ENCODE results near the gene FOXP1.
A peak's percentile ranks its signal among the peaks of the same experiment; 100 is the strongest.
"Not testable (repeated sequence)": the region's sequence is repeated elsewhere in the genome, so short reads cannot be mapped to it uniquely, and the experiment has no call there.

Gene FOXP1

GRCh38 chr3:70982700-70983140, 600.8 kb downstream of the FOXP1 start:
- no peak for FAIRE-seq

- peak; percentile 98 for FAIRE-seq
Measured at GRCh38 chr3:70982284-70982683, 601.2 kb downstream of the FOXP1 start.

GRCh38 chr3:70981231-70981880, 602.2 kb downstream of the FOXP1 start:
- no peak for FAIRE-seq

GRCh38 chr3:70980646-70981170, 602.8 kb downstream of the FOXP1 start:
- no peak for FAIRE-seq

- FAIRE-seq = no peak
Measured at GRCh38 chr3:70979983-70980645, 603.4 kb downstream of the FOXP1 start.

- no peak for FAIRE-seq
Measured at GRCh38 chr3:70977712-70978111, 605.8 kb downstream of the FOXP1 start.

GRCh38 chr3:70975981-70976380, 607.5 kb downstream of the FOXP1 start:
- not testable (repeated sequence) for FAIRE-seq

GRCh38 chr3:70974747-70975146, 608.8 kb downstream of the FOXP1 start:
- no peak for FAIRE-seq

- no peak for FAIRE-seq
Measured at GRCh38 chr3:70973558-70973957, 610.0 kb downstream of the FOXP1 start.

- no peak for FAIRE-seq
Measured at GRCh38 chr3:70972855-70973254, 610.7 kb downstream of the FOXP1 start.

GRCh38 chr3:70970952-70971351, 612.6 kb downstream of the FOXP1 start:
- FAIRE-seq = no peak

GRCh38 chr3:70970171-70970570, 613.4 kb downstream of the FOXP1 start:
- no peak for FAIRE-seq

- no peak for FAIRE-seq
Measured at GRCh38 chr3:70963431-70964275, 619.9 kb downstream of the FOXP1 start.

- no peak for FAIRE-seq
Measured at GRCh38 chr3:70959506-70960291, 623.8 kb downstream of the FOXP1 start.

- FAIRE-seq = peak; percentile 53
Measured at GRCh38 chr3:70952033-70952747, 631.3 kb downstream of the FOXP1 start.

- peak; percentile 85 for FAIRE-seq
Measured at GRCh38 chr3:70951316-70951715, 632.2 kb downstream of the FOXP1 start.

GRCh38 chr3:70947579-70947978, 635.9 kb downstream of the FOXP1 start:
- no peak for FAIRE-seq

- no peak for FAIRE-seq
Measured at GRCh38 chr3:70943886-70944285, 639.6 kb downstream of the FOXP1 start.

- no peak for FAIRE-seq
Measured at GRCh38 chr3:70933105-70933810, 650.3 kb downstream of the FOXP1 start.

GRCh38 chr3:70930066-70930465, 653.5 kb downstream of the FOXP1 start:
- FAIRE-seq = no peak

- FAIRE-seq = no peak
Measured at GRCh38 chr3:70927239-70927638, 656.3 kb downstream of the FOXP1 start.

Measured in endometrium (tissue), 2 donors.